Spleen (tissue), 7 donors: ENCODE measurements around the gene CIC.

Experiments
- CTCF ChIP-seq, 11 experiments: fragments of 200-600 bp in 7 of 11; fragments of 450-650 bp in 4 of 11; sonication (generic) in 4 of 11; IDR thresholded peaks in 8 of 11; conservative IDR thresholded peaks in 3 of 11; 1 replicate in 7 of 11; 2 replicates in 4 of 11; pipeline versions ENCODE4 v1.4.0 to v1.8.0; 2016 to 2021; ENCODE audit warnings: antibody characterized with exemption in 11 of 11, inconsistent platforms in 4 of 11, mild to moderate bottlenecking in 1 of 11
- POLR2AphosphoS5 ChIP-seq, 3 donors: sonication (generic); formaldehyde crosslinking; IDR thresholded peaks; one replicate each; pipeline ENCODE4 v1.5.1; 2017; ENCODE audit warnings: antibody characterized with exemption in 3 of 3
- donor health status: DM: no; HTN: no; CAD: no; lungs with moderate emphysema.
- donor health status: DM: no; HTN: no; CAD: no.
- donor health status: DM: no; HTN: no; CAD: no.

GRCh38 chr19:42289556-42290041, 20.5 kb downstream of the CIC start:
- TF ChIP-seq CTCF (IDR thresholded peaks at IDR 0.05 in 8 of 11, conservative IDR thresholded peaks at IDR 0.05 in 3 of 11) (no peak), POLR2AphosphoS5 (IDR thresholded peaks at IDR 0.05) (no peak)
